ENCODE data around the gene UVSSA.

DNA sequence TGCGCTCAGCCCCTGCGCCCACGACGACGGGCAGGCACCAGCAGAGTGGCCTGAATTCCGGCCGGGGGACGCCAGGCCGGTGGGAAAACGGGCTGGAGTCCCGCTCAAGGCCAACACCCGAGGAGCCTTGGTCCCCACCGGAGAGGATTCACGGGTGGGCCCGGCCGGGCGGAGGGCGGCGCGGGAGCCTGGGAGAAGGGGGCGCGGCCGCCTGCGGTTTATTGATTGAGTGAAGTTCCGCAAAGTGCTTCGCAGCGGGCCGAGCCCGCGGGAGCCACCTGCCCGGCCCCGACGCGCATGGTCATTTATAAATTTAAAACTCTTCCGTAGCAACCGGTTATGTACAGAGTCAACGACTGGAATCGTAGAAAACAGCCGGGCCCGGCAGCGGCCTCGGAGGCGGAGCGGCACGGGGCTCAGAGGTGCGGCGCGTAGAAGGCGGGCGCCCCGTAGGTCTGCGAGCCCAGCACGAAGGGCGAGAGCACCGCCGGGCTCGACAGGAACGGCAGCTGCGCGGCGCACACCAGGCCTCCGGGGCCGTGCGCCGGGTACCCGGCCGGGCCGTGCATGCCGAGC, 55.6 kb downstream of the UVSSA start:
- TF ChIP-seq POLR2AphosphoS5 (IDR thresholded peaks at IDR 0.05; ENCODE audit: borderline replicate concordance, low read depth, low read length) (no peak), FOXP2 (optimal IDR thresholded peaks at IDR 0.05; ENCODE audit: control extremely low read depth, extremely low read length, insufficient read depth) (no peak), EZH2 (IDR thresholded peaks at IDR 0.05) (no peak)
